Peyer's patch (tissue), 4 donors: ENCODE results near the gene RAET1E. TPM values are rescaled to one million over a fixed set of nuclear protein-coding genes. Genes with fewer than 3 reads are reported as not detected.
"Not testable (repeated sequence)": the region's sequence is repeated elsewhere in the genome, so short reads cannot be mapped to it uniquely, and the experiment has no call there.

Experiments used
- DNase-seq, 3 donors: peaks; one replicate each; pipeline ENCODE4 v3.0.0-alpha.2; 2017 to 2019
- H3K27ac ChIP-seq, 4 donors: fragments of 200-600 bp; sonication (generic); one replicate each; pipeline ENCODE4 v1.5.1; 2016 to 2019
- H3K27me3 ChIP-seq, 2 donors: fragments of 200-600 bp; sonication (generic); one replicate each; pipeline ENCODE4 v1.5.1; 2019
- H3K36me3 ChIP-seq, 3 donors: fragments of 200-600 bp; sonication (generic); one replicate each; pipeline ENCODE4 v1.5.1; 2016 to 2019
- H3K4me1 ChIP-seq, 4 donors: fragments of 200-600 bp; sonication (generic); one replicate each; pipeline ENCODE4 v1.5.1; 2016 to 2019
- H3K4me3 ChIP-seq, 4 donors: fragments of 200-600 bp; sonication (generic); 1 replicate in 3 of 4; 2 replicates in 1 of 4; pipeline ENCODE4 v1.5.1; 2016 to 2019; ENCODE audit warnings: mild to moderate bottlenecking in 1 of 4
- H3K9me3 ChIP-seq, 4 donors: fragments of 200-600 bp; sonication (generic); one replicate each; pipeline ENCODE4 v1.5.1; 2016 to 2019; ENCODE audit warnings: mild to moderate bottlenecking in 1 of 4
- POLR2A ChIP-seq, 2 donors: fragments of 450-650 bp; IDR thresholded peaks; one replicate each; pipeline ENCODE4 v1.5.1; 2017; ENCODE audit warnings: antibody characterized with exemption in 2 of 2, mild to moderate bottlenecking in 2 of 2, moderate library complexity in 2 of 2
- total RNA-seq, 4 donors: library from RNA; depleted of rRNA; stranded (reverse); fragments of >200 nt; gene quantifications; one replicate each; pipeline ENCODE4 v1.1.0, GENCODE V29; 2016
- TF ChIP-seq, protein P1 (sequence below), 6 experiments: fragments of 450-650 bp in 4 of 6; fragments of 200-600 bp in 2 of 6; sonication (generic) in 1 of 6; IDR thresholded peaks; one replicate each; pipeline ENCODE4 v1.5.1; 2017 to 2019; ENCODE audit warnings: antibody characterized with exemption in 6 of 6, mild to moderate bottlenecking in 3 of 6, moderate library complexity in 1 of 6

RAET1E gene
- total RNA-seq, 4 donors from 2014 or later, result not detected

DNA sequence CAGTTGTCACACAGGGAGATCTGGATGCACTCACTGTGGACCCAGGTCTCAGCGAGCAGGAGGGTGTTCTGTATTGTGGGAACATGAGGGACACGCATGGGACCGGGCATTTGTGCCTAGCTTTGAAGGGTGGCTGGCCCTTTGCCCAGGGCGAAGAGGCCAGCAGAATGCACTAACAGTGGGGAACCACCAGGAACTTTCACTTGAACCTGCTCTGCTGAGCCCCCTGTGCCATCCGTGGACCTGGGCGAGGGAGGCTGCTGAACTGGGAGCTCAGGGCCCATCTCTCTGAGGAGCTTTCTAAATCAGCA lies 42.7 kb upstream of the RAET1E start:
- H3K4me3 ChIP-seq, result no peak overlapping the region
- DNase-seq, result no peak
- H3K27me3 ChIP-seq, result peaks cover 0 to 24% of the 10 kb centered on the region in 2 donors

DNA sequence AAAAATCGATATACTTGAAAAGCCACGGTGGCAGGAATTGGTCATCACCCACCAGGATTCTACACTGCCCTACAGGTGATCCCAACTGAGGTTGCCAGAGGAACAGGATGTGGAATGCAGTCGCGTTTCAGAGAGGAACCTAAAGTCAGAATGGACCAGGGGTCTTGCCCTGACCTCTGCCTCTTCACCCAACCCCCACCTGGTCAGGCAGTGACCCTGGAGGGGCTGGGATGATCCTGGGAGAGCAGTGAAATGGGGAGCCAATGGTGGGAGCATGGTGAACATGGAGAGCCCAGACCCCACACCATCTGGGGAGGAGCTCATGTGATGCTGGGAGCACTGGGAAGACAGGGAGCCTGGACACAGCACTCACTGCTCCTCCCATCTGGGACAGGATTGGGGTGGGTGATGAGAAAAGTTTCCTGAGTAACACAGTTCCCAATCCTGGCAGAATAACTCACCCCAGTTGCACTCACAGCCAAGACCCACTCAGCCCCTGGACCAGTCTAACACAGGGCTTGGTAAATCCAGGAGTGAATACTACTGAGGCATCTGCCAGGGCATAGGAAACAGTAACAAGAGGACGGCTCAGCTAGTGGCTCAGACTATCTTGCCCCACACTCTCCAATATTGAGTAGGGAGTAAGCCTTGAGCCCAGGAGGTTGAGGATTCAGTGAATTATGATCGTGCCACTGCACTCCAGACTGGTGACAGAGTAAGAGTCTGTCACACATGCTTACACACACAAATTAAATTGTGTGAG lies 42.2 kb upstream of the RAET1E start:
- no peak for TF ChIP-seq POLR2A (IDR thresholded peaks at IDR 0.05)
- TF ChIP-seq, protein P1, sequence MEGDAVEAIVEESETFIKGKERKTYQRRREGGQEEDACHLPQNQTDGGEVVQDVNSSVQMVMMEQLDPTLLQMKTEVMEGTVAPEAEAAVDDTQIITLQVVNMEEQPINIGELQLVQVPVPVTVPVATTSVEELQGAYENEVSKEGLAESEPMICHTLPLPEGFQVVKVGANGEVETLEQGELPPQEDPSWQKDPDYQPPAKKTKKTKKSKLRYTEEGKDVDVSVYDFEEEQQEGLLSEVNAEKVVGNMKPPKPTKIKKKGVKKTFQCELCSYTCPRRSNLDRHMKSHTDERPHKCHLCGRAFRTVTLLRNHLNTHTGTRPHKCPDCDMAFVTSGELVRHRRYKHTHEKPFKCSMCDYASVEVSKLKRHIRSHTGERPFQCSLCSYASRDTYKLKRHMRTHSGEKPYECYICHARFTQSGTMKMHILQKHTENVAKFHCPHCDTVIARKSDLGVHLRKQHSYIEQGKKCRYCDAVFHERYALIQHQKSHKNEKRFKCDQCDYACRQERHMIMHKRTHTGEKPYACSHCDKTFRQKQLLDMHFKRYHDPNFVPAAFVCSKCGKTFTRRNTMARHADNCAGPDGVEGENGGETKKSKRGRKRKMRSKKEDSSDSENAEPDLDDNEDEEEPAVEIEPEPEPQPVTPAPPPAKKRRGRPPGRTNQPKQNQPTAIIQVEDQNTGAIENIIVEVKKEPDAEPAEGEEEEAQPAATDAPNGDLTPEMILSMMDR (IDR thresholded peaks at IDR 0.05), result no peak
- H3K27me3 ChIP-seq, result peaks cover 0 to 24% of the 10 kb centered on the region in 2 donors

More for the DNA sequence above, 42.7 kb upstream of the RAET1E start:
- no peaks in the 10 kb centered on the region for H3K36me3 ChIP-seq
- no peaks in the 10 kb centered on the region for H3K9me3 ChIP-seq
- no peak overlapping the region for H3K27ac ChIP-seq
- TF ChIP-seq POLR2A (IDR thresholded peaks at IDR 0.05), result no peak
- TF ChIP-seq, protein P1 (IDR thresholded peaks at IDR 0.05), result no peak
- H3K4me1 ChIP-seq, result peaks cover 0 to 26% (median 10%) of the 10 kb centered on the region in 4 donors

DNA sequence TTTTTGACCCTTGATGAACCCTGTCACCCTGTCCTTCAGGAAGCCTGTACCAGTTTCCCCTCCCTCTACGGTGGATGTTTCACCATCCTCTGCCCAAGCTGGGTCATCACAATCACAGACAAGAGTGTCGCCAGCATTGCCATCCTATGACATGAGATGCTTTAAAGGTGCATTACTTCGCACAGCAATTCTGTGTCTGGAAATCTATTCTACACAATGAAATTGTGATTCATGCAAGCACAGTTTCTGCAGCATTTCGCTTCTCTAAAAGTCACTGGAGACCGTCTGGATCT lies 41.4 kb upstream of the RAET1E start:
- Histone ChIP-seq H3K4me3 (no peak overlapping the region), H3K27ac (no peak overlapping the region), H3K4me1 (peaks cover 0 to 26% (median 10%) of the 10 kb centered on the region in 4 donors), H3K27me3 (peaks cover 0 to 24% of the 10 kb centered on the region in 2 donors), H3K9me3 (no peaks in the 10 kb centered on the region), H3K36me3 (no peaks in the 10 kb centered on the region)
- DNase-seq, result no peak
- TF ChIP-seq, protein P1 (IDR thresholded peaks at IDR 0.05), result no peak
- TF ChIP-seq POLR2A (IDR thresholded peaks at IDR 0.05), result no peak

More for the DNA sequence above, 42.2 kb upstream of the RAET1E start:
- Histone ChIP-seq H3K4me3 (no peak overlapping the region), H3K27ac (no peak overlapping the region), H3K4me1 (peaks cover 0 to 26% (median 10%) of the 10 kb centered on the region in 4 donors), H3K9me3 (no peaks in the 10 kb centered on the region), H3K36me3 (no peaks in the 10 kb centered on the region)
- DNase-seq, result peak in 1 of 3 donors; percentile 29

DNA sequence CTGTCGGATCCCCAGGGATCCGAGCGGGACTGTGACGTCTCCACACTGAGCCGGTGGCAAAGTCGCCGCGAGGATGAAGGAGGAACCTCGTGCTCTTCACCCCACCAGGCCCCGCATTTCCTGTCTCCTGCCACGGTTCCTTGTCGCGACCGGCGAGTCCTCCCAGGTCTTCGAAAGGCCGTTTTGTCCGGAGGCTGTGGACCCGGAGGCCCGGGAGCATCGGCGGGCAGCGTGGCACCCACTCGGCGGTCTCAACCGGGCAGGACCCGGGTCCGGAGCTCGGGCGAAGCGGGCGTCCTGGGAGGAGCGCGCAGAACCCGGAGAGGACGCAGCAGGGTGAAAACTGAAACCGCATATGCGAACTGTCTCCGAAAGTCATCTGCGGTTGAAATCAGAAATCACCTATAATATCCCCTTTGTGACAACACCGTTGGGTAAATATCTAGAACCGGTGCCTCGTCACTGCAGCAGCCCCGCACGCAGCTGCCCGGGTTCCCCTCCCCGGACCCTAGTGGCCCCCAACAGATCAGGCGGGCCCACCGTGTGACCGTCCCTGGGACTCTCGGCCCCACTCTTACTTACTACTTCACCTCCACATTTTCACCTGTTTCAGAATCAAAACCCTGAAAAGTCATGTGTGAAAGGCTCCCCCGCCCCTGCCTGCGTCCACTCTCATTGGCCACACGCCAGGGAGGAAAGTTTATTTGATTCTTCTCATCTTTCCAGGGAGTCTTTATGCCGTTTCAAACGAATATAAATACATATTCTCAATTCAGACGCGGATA lies 40.9 kb upstream of the RAET1E start:
- no peaks in the 10 kb centered on the region for H3K9me3 ChIP-seq
- H3K27me3 ChIP-seq, result peaks cover 0 to 24% of the 10 kb centered on the region in 2 donors
- no peak overlapping the region for H3K27ac ChIP-seq
- H3K4me3 ChIP-seq, result peak overlapping the region; percentile 27 to 53 (median 51)
- H3K4me1 ChIP-seq, result peaks cover 0 to 26% (median 10%) of the 10 kb centered on the region in 4 donors
- no peak for TF ChIP-seq POLR2A (IDR thresholded peaks at IDR 0.05)
- TF ChIP-seq, protein P1 (IDR thresholded peaks at IDR 0.05), result no peak
- H3K36me3 ChIP-seq, result no peaks in the 10 kb centered on the region
- DNase-seq, result peak in 2 of 3 donors; percentile 45 to 61

DNA sequence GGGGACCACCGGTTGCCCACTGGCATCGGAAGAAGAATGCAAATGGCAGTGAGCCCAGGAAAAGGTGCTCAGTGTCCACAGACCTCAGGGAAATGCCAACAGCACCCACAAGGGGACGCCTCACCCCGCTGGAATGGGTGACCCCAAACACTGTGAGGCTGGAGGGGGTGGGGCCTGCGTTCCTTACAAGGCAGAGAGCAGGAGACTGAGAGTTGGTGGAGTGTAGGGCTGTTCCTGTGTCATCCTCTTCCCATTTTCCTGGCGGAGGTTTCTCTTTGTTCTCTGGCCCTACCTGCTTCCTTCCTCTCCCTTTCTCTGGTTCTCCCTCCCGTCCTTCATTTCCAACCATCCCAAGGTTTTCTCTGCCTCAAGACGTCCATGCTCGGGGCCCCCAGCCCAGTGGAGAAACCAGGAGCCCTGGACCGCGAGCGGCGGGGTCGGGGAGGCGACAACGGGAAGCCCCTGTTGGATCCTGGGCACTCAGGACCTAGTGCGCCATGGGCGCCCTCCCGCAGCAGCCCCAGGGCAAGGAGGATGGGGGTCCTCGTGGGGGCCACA lies 40.2 kb upstream of the RAET1E start:
- H3K36me3 ChIP-seq, H3K9me3 ChIP-seq, DNase-seq, H3K27ac ChIP-seq: not testable (repeated sequence)
- peaks cover 0 to 24% of the 10 kb centered on the region in 2 donors for H3K27me3 ChIP-seq
- H3K4me3 ChIP-seq, result peak overlapping the region; percentile 27 to 53 (median 51)
- peaks cover 0 to 26% (median 10%) of the 10 kb centered on the region in 4 donors for H3K4me1 ChIP-seq

DNA sequence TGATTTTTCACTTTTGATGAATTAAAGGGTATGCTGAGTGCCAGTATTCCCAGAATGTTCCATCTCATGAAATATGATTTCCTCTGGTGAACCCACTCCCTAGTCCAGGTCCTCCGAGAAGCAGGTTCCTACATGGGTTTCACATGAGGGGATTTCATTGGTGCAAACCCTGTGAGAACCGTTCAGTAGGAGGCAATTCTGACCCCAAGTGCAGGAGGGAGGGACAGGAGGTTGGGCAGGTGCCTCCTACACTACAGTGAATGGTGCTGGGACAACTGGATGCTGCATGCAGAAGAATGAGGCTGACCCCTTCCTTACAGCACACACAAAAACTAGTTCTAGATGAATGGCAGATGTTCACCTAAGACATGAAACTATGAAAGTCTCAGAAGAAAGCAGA lies 38.8 kb upstream of the RAET1E start:
- H3K4me3 ChIP-seq, result no peak overlapping the region
- H3K4me1 ChIP-seq, result peaks cover 0 to 17% (median 9%) of the 10 kb centered on the region in 4 donors
- no peaks in the 10 kb centered on the region for H3K36me3 ChIP-seq
- no peak for DNase-seq
- no peaks in the 10 kb centered on the region for H3K9me3 ChIP-seq
- TF ChIP-seq POLR2A (IDR thresholded peaks at IDR 0.05), result no peak
- TF ChIP-seq, protein P1 (IDR thresholded peaks at IDR 0.05), result no peak
- H3K27ac ChIP-seq, result no peak overlapping the region
- peaks cover 0 to 24% of the 10 kb centered on the region in 2 donors for H3K27me3 ChIP-seq
